ENCODE data around the gene OPALIN. TPM values are rescaled to one million over a fixed set of nuclear protein-coding genes. Genes with fewer than 3 reads are reported as not detected.
"Not testable (repeated sequence)": the region's sequence is repeated elsewhere in the genome, so short reads cannot be mapped to it uniquely, and the experiment has no call there.

Gene OPALIN
- total RNA-seq, 1 experiment from 2014 or later: not detected

DNA sequence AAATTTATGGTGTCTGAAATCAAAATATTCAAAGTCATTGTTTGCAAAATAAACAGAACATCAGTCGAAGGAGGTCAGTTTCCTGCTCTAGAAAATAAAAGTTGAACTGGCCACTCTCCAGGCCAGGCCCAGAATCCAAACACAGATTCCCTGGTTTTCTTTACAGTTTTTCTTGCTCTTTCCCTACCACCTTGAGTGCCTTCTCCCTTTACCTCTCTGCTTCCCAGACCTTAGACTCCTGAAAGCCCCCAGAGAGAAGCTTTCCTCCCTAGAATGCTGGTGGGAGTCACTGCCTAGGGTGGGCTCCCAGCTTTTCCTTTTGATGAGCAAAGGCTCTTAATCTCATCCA lies 48.5 kb downstream of the OPALIN start:
- TF ChIP-seq SIN3A (IDR thresholded peaks at IDR 0.05; ENCODE audit: borderline replicate concordance, insufficient read depth, low read depth, low read length) (no peak), REST (IDR thresholded peaks at IDR 0.05; ENCODE audit: insufficient read depth in 1 of 2, low read depth in 2 of 2, low read length in 1 of 2) (no peak)
- in situ Hi-C loops (cut with HindIII; ENCODE audit: low pct_unique_long_range_greater_than_20kb, low sequenced_read_pairs) (no loop called here), intact Hi-C loops (cut with micrococcal nuclease; ENCODE audit: unreplicated experiment) (no loop called here)
- DNase-seq (ENCODE audit: low read depth, low spot score): no peak
- no peak for ATAC-seq
- Histone ChIP-seq H3K9me3 (ENCODE audit: control insufficient read depth, insufficient read depth, low read depth, low read length) (no peaks in the 10 kb centered on the region), H3K4me1 (ENCODE audit: control insufficient read depth, insufficient read depth, low read length) (no peaks in the 10 kb centered on the region), H3K36me3 (ENCODE audit: control insufficient read depth, insufficient read depth, low read length) (no peaks in the 10 kb centered on the region), H3K4me3 (ENCODE audit: low read depth in 2 of 2, low read length in 2 of 2) (no peak overlapping the region), H3K27me3 (ENCODE audit: control insufficient read depth, insufficient read depth, low read length) (peaks cover 9% of the 10 kb centered on the region; the same call in 1 of the 2 replicates), H3K27ac (ENCODE audit: low read length) (no peak overlapping the region)
- CTCF ChIA-PET: no interaction called here
- POLR2A ChIA-PET: no interaction called here
- BruUV-seq (replicated peaks): no TSS peak

DNA sequence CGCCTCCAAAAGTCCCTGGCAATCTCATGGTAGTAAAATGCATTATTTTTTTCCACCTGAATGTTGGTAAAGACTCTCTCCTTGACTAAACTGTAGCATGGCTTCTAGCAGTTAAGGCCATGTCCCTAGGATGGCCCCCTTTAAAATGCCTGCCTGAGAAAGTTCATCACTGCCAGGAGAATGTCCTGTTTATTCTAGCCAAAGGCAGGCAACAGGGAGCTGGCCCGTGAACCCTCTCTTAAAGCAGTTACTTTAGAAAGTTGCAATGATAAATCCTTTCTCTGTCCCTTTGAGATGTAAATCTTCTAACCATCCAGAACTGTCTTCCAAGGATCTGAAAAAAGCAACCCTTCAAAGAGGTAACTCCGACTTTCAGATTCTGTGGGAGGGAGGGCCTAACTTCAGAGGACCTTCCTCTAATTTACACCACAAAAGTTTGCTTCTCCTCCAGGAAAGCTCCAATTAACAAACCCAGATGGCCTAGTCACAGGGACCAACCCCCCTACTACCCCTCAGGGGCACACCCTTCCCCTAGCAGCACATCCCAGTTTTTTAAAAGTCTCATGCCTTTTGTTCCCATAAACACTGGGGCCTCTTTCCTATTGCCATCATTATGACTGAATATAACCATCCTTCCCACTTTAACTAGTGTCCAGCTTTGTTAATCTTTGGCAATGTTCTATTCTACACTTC lies 49.0 kb downstream of the OPALIN start:
- H3K4me3 ChIP-seq (ENCODE audit: low read depth in 2 of 2, low read length in 2 of 2): no peak overlapping the region
- H3K4me1 ChIP-seq (ENCODE audit: control insufficient read depth, insufficient read depth, low read length): no peaks in the 10 kb centered on the region
- H3K9me3 ChIP-seq (ENCODE audit: control insufficient read depth, insufficient read depth, low read depth, low read length): no peaks in the 10 kb centered on the region
- TF ChIP-seq TCF7L2 (IDR thresholded peaks at IDR 0.05; ENCODE audit: low read depth, low read length) (no peak), SIN3A (IDR thresholded peaks at IDR 0.05; ENCODE audit: borderline replicate concordance, insufficient read depth, low read depth, low read length) (no peak), REST (IDR thresholded peaks at IDR 0.05; ENCODE audit: insufficient read depth in 1 of 2, low read depth in 2 of 2, low read length in 1 of 2) (no peak), POLR2AphosphoS5 (IDR thresholded peaks at IDR 0.05; ENCODE audit: low read depth, low read length) (no peak)
- TF ChIP-seq, protein P1, sequence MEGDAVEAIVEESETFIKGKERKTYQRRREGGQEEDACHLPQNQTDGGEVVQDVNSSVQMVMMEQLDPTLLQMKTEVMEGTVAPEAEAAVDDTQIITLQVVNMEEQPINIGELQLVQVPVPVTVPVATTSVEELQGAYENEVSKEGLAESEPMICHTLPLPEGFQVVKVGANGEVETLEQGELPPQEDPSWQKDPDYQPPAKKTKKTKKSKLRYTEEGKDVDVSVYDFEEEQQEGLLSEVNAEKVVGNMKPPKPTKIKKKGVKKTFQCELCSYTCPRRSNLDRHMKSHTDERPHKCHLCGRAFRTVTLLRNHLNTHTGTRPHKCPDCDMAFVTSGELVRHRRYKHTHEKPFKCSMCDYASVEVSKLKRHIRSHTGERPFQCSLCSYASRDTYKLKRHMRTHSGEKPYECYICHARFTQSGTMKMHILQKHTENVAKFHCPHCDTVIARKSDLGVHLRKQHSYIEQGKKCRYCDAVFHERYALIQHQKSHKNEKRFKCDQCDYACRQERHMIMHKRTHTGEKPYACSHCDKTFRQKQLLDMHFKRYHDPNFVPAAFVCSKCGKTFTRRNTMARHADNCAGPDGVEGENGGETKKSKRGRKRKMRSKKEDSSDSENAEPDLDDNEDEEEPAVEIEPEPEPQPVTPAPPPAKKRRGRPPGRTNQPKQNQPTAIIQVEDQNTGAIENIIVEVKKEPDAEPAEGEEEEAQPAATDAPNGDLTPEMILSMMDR (IDR thresholded peaks at IDR 0.05): no peak
- H3K27ac ChIP-seq (ENCODE audit: low read length): no peak overlapping the region
- intact Hi-C loops (cut with micrococcal nuclease; ENCODE audit: unreplicated experiment): no loop called here
- BruUV-seq (replicated peaks): no TSS peak
- DNase-seq (ENCODE audit: low read depth, low spot score) (no peak), ATAC-seq (no peak)
- in situ Hi-C loops (cut with HindIII; ENCODE audit: low pct_unique_long_range_greater_than_20kb, low sequenced_read_pairs): no loop called here
- ChIA-PET CTCF (no interaction called here), POLR2A (no interaction called here)
- no peaks in the 10 kb centered on the region for H3K36me3 ChIP-seq (ENCODE audit: control insufficient read depth, insufficient read depth, low read length)
- H3K27me3 ChIP-seq (ENCODE audit: control insufficient read depth, insufficient read depth, low read length): peaks cover 10% of the 10 kb centered on the region; the same call in 1 of the 2 replicates

DNA sequence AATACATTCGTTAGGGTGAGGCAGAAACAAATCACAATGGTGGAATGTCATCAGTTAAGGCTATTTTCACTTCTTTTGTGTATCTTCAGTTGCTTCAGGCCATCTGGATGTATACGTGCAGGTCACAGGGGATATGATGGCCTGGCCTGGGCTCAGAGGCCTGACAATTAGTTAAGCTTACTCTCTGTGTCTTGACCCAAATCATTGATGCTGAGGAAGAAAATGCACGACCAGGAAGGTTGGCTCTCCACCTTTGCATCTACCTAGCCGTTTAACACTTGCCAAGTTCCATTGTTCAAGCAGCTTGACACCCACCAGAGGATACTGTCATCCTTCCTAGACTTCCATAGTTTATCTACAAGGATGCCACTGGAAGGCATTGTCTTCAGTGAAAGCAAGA lies 49.9 kb downstream of the OPALIN start:
- DNase-seq (ENCODE audit: low read depth, low spot score); H3K9me3 ChIP-seq (ENCODE audit: control insufficient read depth, insufficient read depth, low read depth, low read length); intact Hi-C loops (cut with micrococcal nuclease; ENCODE audit: unreplicated experiment); H3K36me3 ChIP-seq (ENCODE audit: control insufficient read depth, insufficient read depth, low read length); H3K4me3 ChIP-seq (ENCODE audit: low read depth in 2 of 2, low read length in 2 of 2); BruUV-seq (replicated peaks); ATAC-seq; CTCF ChIA-PET; H3K4me1 ChIP-seq (ENCODE audit: control insufficient read depth, insufficient read depth, low read length); H3K27ac ChIP-seq (ENCODE audit: low read length); in situ Hi-C loops (cut with HindIII; ENCODE audit: low pct_unique_long_range_greater_than_20kb, low sequenced_read_pairs); POLR2A ChIA-PET: not testable (repeated sequence)
- peaks cover 14% of the 10 kb centered on the region for H3K27me3 ChIP-seq (ENCODE audit: control insufficient read depth, insufficient read depth, low read length)

All from Panc1 (cell line).